NCI-H748 (cell line): Measurements from ENCODE around the gene STON2.
A peak's percentile ranks its signal among the peaks of the same experiment; 100 is the strongest.

Experiments used
- DNase-seq: peaks from one replicate; lab custom pipeline; 2025; ENCODE audit not compliant: unreplicated experiment; lab: John Stamatoyannopoulos, UW

The STON2 gene

GRCh38 chr14:81305065-81305464 is 95.1 kb downstream of the STON2 start:
- DNase-seq = no peak

GRCh38 chr14:81303258-81303935 is 96.7 kb downstream of the STON2 start:
- DNase-seq = peak; percentile 98

GRCh38 chr14:81302638-81303037 is 97.5 kb downstream of the STON2 start:
- peak; percentile 96 for DNase-seq

GRCh38 chr14:81301813-81302212 is 98.3 kb downstream of the STON2 start:
- DNase-seq = no peak

GRCh38 chr14:81301371-81301770 is 98.8 kb downstream of the STON2 start:
- no peak for DNase-seq

GRCh38 chr14:81298911-81299310 is 101.2 kb downstream of the STON2 start:
- no peak for DNase-seq

- DNase-seq = no peak
Observed at GRCh38 chr14:81298122-81298521, 102.0 kb downstream of the STON2 start.

- DNase-seq = no peak
Observed at GRCh38 chr14:81295958-81296923, 103.9 kb downstream of the STON2 start.

- peak; percentile 55 for DNase-seq
Observed at GRCh38 chr14:81289516-81289915, 110.6 kb downstream of the STON2 start.

GRCh38 chr14:81286574-81287370 is 113.4 kb downstream of the STON2 start:
- DNase-seq = no peak

- DNase-seq = no peak
Observed at GRCh38 chr14:81285245-81285644, 114.9 kb downstream of the STON2 start.

GRCh38 chr14:81281332-81281731 is 118.8 kb downstream of the STON2 start:
- no peak for DNase-seq

GRCh38 chr14:81280136-81280791 is 119.9 kb downstream of the STON2 start:
- peak; percentile 56 for DNase-seq

- no peak for DNase-seq
Observed at GRCh38 chr14:81277096-81277495, 123.0 kb downstream of the STON2 start.

- DNase-seq = no peak
Observed at GRCh38 chr14:81276073-81277069, 123.8 kb downstream of the STON2 start.

GRCh38 chr14:81275305-81276072 is 124.6 kb downstream of the STON2 start:
- DNase-seq = no peak

GRCh38 chr14:81273961-81274575 is 126.1 kb downstream of the STON2 start:
- no peak for DNase-seq

GRCh38 chr14:81273521-81273920 is 126.6 kb downstream of the STON2 start:
- DNase-seq = no peak
